Renal cortical epithelial cell (primary cell): ENCODE results near the gene CBFA2T3. TPM values are rescaled to one million over a fixed set of nuclear protein-coding genes. Genes with fewer than 3 reads are reported as not detected.

ENCODE experiments used
- DNase-seq: peaks from one replicate; pipeline ENCODE4 v3.0.0-alpha.2; 2011; ENCODE audit warnings: low read depth
- total RNA-seq: library from RNA; depleted of rRNA; stranded (reverse); fragments of >200 nt; gene quantifications from 2 replicates; pipeline ENCODE4 v1.2.3, GENCODE V29; 2014

The CBFA2T3 gene
- total RNA-seq, 1 donor from 2014 or later, result not detected

- DNase-seq, result no peak
These were observed 37.6 kb downstream of the CBFA2T3 start for GRCh38 chr16:88939245-88939971.

DNA sequence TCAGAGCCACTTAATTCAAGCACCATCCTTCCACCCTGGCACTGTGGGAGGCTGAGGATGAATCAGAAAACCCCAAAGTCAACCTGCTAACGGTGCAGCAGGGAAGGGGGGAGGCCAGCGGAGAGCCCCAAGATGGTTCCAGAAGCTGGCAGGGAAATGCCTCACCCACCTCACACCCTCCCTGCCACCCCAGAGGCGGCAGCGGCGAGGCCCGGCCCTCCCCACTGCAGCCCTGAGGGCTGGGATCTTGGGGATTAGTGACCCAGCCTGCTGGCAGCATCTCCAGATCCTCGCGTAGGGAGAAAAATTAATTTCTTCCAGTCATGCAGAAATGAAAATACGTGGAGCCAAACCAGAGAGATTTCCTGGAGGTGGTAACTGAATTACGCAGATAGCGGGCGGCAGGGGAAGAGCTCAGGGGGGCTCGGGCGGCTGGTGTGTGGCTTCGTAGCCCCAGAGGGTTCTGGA is 38.2 kb downstream of the CBFA2T3 start:
- no peak for DNase-seq

GRCh38 chr16:88938119-88938776 is 38.8 kb downstream of the CBFA2T3 start:
- DNase-seq, result no peak

DNA sequence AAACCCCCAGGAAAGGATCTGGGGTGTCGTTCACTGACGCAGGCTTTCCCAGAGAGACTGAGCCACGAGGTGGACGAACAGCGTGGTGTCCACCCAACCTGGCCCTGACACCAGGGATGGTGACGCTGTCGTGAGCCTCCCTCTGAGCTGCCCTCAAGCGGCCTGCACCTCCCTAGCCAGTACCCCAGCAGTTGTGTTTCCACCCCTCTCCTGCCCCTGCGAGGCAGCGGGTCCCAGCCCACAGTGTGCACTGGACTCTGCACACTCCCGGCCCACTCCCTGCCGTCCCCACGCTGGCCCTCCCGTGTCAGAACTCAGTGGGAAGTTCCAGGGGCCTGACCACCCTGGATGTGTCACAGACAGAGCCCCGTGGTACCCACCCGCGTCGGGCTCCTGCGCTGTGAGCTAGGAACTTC is 39.8 kb downstream of the CBFA2T3 start:
- no peak for DNase-seq

- DNase-seq, result no peak
These were observed 40.3 kb downstream of the CBFA2T3 start for GRCh38 chr16:88936556-88937205.

DNA sequence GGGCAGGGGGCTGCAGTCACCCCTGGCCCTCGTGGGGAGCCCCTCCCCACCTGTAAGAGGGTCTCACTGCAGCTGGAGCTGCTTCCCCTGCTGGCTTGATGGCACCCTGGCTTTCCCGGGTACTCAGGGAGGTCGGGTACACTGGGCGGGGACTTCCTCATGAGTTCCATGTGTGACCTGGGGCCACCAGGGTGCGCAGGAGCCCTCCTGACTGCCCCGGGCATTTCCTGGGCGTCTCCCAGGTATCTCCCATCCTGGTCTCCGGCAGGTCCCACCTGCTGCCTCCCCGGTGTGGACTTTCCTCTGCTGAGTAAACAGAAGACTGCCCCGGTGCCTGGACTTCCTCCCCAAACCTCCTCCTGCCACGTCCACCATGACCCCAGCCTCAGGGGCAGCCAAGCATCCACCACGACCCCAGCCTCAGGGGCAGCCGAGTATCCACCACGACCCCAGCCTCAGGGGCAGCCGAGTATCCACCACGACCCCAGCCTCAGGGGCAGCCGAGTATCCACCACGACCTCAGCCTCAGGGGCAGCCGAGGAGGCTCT is 40.9 kb downstream of the CBFA2T3 start:
- DNase-seq, result no peak

GRCh38 chr16:88934066-88934667 is 42.8 kb downstream of the CBFA2T3 start:
- no peak for DNase-seq

- DNase-seq, result no peak
These were observed 44.1 kb downstream of the CBFA2T3 start for GRCh38 chr16:88932929-88933328.

DNA sequence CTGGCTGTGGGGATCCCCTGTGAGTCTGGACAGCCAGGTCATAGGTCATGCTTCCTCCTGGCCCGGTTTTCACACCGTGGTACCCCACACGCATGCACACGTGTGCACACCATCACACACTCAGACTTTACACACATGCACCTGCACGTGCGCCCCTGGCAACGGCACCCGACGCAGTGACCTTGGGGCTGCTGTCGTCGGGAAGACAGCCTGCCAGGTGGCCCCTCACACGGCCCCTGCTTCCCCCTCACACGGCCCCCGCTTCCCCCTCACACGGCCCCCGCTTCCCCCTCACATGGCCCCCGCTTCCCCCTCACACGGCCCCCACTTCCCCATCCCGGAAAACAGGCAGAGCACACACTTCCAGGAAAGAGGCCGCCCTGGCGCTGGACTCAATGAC is 45.1 kb downstream of the CBFA2T3 start:
- no peak for DNase-seq

GRCh38 chr16:88931373-88931900 is 45.6 kb downstream of the CBFA2T3 start:
- no peak for DNase-seq

DNA sequence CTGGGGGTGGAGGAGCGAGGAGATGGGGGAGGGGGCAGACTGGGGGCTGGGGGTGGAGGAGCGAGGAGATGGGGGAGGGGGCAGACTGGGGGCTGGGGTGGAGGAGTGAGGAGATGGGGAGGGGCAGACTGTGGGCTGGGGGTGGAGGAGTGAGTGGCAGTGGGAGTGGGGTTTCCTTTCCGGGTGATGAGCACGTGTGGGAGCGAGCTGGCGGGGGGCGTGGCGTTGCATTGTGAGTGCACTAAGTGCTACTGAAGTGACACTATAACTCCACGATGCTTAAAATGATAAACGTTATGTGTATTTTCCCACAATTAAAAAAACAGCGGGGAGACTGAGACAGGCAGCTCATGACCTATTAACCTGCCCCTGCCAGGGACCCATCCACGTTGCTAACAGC is 46.3 kb downstream of the CBFA2T3 start:
- no peak for DNase-seq

DNA sequence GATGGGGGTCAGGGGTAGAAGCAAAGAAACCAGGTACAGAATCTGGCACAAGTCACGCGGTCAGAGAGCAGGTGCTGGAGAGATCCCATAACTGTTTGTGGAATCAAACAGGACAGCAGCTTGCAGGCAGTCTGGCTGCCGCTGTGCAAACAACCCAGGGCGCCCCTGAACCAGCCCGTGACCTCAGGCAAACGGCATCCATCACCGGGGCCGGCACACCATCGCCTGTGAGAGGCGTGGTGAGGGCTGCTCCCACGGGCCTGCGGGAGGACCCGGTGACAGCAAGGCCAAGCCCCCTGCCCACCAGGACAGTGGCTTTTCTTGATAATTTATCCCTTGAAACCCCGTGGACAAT is 47.9 kb downstream of the CBFA2T3 start:
- no peak for DNase-seq

DNA sequence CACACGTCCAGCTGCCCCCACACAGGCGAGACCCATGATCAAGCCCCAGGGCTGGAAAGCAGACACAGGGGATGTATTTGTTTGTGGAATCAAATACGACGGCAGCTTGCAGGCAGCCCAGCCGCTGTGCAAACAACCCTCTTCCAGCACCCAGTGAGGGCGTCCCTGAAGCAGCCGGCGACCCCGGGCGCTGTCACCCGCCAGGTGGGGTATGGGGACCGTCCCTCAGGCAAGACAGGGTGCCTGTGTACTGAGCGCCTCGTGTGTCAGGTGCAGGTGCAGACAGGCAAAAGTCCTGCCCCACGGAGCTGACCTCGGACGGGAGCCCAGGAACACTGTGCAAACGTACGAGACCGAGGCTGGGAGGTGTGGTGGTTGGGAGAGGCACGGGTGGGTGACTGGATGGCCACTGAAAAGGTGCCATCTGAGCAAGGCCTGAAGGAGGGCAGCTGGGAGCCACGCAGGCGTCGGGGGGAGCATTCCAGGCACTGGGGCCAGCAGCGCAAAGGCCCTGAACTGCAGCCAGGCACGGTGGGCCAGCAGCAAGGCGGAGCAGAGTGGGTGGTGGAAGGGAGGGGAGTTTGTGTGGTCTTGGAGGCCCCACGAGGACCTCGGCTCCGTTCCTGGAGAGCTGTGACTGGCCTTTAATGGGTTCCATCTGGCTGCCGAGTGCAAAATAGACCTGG is 48.5 kb downstream of the CBFA2T3 start:
- no peak for DNase-seq

- no peak for DNase-seq
These were observed 49.3 kb downstream of the CBFA2T3 start for GRCh38 chr16:88927661-88928060.

DNA sequence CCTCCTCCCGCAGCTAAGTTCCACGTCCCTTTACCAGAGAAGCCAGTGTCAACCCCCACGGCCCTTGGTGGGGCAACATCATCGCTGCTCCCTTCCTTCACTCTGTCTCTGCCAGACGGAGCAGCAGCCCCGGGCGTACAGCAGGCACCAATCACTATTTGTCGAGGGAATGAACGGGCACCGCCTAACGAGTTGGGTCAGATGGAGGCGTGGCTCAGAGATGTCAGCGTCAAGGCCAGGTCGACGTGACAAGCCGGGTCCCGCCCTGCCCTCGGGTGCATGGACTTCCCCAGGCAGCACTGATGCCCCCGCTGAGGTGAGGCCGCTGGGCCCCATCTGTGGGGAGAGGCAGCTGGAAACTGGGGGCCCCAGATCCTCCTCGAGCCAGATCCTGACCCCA is 50.0 kb downstream of the CBFA2T3 start:
- no peak for DNase-seq

DNA sequence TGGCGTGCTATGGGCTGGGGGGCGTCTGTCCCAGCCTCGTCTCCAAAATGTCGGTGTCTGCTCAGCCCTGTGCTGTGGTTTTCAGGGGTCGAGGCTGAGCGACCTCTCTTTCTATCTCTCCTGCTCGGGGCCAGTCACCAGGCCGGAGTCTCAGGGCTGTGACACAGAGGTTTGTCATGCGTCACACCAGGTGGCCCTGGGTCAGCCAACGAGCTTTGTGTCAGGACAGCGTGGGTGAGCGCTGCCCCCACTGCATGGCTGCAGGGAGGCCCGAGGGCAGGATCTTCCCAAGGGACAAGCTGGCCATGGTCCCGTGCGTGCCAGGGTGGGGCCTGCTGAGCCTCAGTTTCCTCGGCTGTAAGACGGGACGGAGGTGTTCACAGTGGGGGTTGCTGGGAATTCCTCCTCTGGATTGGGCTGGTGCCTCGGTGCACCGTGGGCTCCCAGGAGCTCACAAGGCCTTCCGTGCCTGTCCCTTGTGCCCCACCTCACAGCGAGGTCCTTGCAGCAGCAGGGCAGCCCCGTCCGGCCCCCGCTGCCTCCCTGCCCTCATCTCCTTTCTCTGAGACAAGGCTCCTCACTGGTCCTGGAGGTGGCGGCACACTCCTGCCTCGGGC is 50.5 kb downstream of the CBFA2T3 start:
- no peak for DNase-seq

- no peak for DNase-seq
These were observed 51.5 kb downstream of the CBFA2T3 start for GRCh38 chr16:88925540-88925887.

DNA sequence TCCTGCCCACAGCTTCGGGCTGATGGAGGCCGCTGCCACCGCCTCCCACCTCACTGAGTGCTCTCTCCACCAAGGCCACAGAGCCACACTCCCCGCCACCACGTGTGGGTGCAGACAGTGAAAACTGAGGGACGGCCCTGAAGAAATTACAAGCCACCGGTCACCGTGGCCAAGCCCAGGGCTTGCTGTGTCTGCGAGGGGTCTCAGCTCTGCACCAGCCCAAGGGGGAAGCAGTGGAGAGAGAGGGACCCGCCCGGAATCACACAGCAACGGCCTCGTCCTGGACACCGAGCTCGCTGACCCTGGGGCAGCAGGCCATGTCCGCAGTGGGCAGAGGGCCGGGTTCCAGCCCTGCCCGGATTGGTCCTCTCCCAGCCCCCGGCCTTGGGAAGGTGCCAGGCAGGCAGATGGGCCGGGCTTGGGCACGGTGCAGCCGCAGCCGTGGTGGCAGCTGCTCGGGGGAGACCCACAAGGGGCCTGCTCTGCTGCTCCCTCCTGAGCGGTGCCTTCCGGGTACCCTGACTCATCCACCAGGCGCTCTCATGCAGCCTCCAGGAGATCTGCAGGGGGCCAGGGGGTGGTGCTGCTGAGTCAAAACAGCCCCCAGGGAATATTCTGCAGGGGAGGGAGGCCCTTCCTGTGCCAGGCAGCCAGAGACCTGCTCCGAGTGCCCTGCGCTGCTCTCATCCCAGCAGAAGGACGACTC is 52.0 kb downstream of the CBFA2T3 start:
- DNase-seq, result peak; percentile 68

GRCh38 chr16:88923926-88924833 is 52.8 kb downstream of the CBFA2T3 start:
- no peak for DNase-seq
